Parathyroid adenoma (tissue), 2 donors: ENCODE results near the gene WDR81.

Source experiments
- H2AFZ ChIP-seq: fragments of 300-600 bp; sonication (generic); one replicate; pipeline ENCODE4 v1.7.0; 2017; ENCODE audit warnings: antibody characterized with exemption, mild to moderate bottlenecking
- H3K27ac ChIP-seq: fragments of 300-600 bp; sonication (generic); one replicate; pipeline ENCODE4 v1.7.0; 2017
- H3K27me3 ChIP-seq: fragments of 300-600 bp; sonication (generic); one replicate; pipeline ENCODE4 v1.7.0; 2017; ENCODE audit warnings: low read length; ENCODE audit not compliant: control insufficient read depth, insufficient read depth
- H3K36me3 ChIP-seq: fragments of 300-600 bp; sonication (generic); one replicate; pipeline ENCODE4 v1.7.0; 2017; ENCODE audit warnings: low read length; ENCODE audit not compliant: control insufficient read depth, insufficient read depth
- H3K4me1 ChIP-seq: fragments of 300-600 bp; sonication (generic); one replicate; pipeline ENCODE4 v1.7.0; 2017; ENCODE audit warnings: control low read depth
- H3K4me2 ChIP-seq: fragments of 300-600 bp; sonication (generic); one replicate; pipeline ENCODE4 v1.7.0; 2017; ENCODE audit warnings: low read length
- H3K4me3 ChIP-seq: fragments of 300-600 bp; sonication (generic); one replicate; pipeline ENCODE4 v1.7.0; 2017; ENCODE audit warnings: low read depth, low read length
- H3K79me2 ChIP-seq: fragments of 300-600 bp; sonication (generic); one replicate; pipeline ENCODE4 v1.7.0; 2017; ENCODE audit warnings: control low read depth
- H3K9ac ChIP-seq: fragments of 300-600 bp; sonication (generic); one replicate; pipeline ENCODE4 v1.7.0; 2017; ENCODE audit warnings: mild to moderate bottlenecking
- H3K9me3 ChIP-seq: fragments of 300-600 bp; sonication (generic); one replicate; pipeline ENCODE4 v1.7.0; 2017; ENCODE audit warnings: low read length; ENCODE audit not compliant: control insufficient read depth
- TF ChIP-seq, protein P1 (sequence below): fragments of 300-600 bp; sonication (generic); IDR thresholded peaks from one replicate; pipeline ENCODE4 v1.7.0; 2017; ENCODE audit warnings: antibody characterized with exemption, mild to moderate bottlenecking
- donor health status: primary hyperparathyroidism.

Gene WDR81

GRCh38 chr17:1709403-1709951, 15.0 kb upstream of the WDR81 start:
- H3K79me2 ChIP-seq: peaks cover 6% of the 10 kb centered on the region
- no peaks in the 10 kb centered on the region for H3K36me3 ChIP-seq
- H2AFZ ChIP-seq: peak overlapping the region; percentile 94
- no peaks in the 10 kb centered on the region for H3K9me3 ChIP-seq
- peak overlapping the region; percentile 97 for H3K4me2 ChIP-seq
- peaks cover 9% of the 10 kb centered on the region for H3K4me1 ChIP-seq
- no peak overlapping the region for H3K4me3 ChIP-seq
- no peak overlapping the region for H3K27ac ChIP-seq
- H3K9ac ChIP-seq: no peak overlapping the region
- H3K27me3 ChIP-seq: no peaks in the 10 kb centered on the region
- TF ChIP-seq, protein P1, sequence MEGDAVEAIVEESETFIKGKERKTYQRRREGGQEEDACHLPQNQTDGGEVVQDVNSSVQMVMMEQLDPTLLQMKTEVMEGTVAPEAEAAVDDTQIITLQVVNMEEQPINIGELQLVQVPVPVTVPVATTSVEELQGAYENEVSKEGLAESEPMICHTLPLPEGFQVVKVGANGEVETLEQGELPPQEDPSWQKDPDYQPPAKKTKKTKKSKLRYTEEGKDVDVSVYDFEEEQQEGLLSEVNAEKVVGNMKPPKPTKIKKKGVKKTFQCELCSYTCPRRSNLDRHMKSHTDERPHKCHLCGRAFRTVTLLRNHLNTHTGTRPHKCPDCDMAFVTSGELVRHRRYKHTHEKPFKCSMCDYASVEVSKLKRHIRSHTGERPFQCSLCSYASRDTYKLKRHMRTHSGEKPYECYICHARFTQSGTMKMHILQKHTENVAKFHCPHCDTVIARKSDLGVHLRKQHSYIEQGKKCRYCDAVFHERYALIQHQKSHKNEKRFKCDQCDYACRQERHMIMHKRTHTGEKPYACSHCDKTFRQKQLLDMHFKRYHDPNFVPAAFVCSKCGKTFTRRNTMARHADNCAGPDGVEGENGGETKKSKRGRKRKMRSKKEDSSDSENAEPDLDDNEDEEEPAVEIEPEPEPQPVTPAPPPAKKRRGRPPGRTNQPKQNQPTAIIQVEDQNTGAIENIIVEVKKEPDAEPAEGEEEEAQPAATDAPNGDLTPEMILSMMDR: no peak

DNA sequence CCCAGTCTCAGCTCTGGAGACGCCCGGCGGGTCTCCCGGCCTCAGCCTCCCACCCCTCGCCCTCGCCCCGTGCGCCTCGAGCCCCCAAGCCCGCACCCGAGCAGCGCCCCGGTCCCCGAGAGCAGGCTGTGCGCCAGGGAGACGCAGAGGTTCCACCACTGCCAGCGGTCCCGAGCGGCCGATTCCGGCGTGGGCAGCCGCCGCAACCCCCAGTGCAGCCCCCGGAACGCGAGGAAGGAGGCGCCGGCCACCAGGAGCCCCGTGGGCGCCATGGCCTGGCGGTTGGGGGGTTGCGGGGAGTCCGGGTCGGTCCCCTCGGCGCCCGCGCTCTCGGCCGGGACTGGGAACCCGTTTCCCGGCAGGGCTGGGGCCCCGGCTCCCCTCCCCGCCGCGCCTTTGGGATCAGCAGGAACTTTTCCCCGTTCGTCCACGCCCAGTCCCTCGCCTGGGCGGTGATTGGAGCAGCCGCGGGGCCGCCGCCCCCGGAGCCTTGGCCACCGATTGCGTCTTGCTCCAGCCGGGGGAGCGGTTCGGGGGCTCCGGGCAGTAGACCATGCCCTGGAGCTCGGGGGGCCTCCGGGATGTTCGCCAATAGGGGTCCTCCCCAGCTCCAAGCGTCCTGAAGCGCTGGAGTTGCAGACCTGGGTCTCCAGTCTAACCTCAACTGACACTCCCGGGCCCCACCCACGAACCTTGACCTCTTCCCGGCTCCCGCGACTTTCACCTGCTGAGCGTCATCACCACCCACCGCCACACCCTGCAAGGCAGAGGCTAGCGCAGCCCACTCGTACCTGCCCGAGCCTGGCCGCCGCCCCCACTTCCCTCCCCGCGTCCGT, 14.3 kb upstream of the WDR81 start, which contains the start of gene TLCD2:
Gene TLCD2 (minus strand): TSS at position 407 of the 836 bp plus-strand sequence. CDS start 135 bp downstream, at position 272.
- Histone ChIP-seq H3K4me1 (peaks cover 15% of the 10 kb centered on the region), H3K9ac (peak within 1 kb of the TSS; percentile 68), H3K9me3 (no peaks in the 10 kb centered on the region), H3K4me2 (peak within 1 kb of the TSS; percentile 97), H3K27ac (peak within 1 kb of the TSS; percentile 22), H3K27me3 (no peaks in the 10 kb centered on the region), H3K4me3 (peak within 1 kb of the TSS; percentile 63), H2AFZ (peak within 1 kb of the TSS; percentile 94), H3K36me3 (no peaks in the 10 kb centered on the region), H3K79me2 (peaks cover 8% of the 10 kb centered on the region)
- TF ChIP-seq, protein P1: peak; percentile 11

- H3K9ac ChIP-seq: no peak overlapping the region
Observed at GRCh38 chr17:1710807-1711553, 13.5 kb upstream of the WDR81 start.

DNA sequence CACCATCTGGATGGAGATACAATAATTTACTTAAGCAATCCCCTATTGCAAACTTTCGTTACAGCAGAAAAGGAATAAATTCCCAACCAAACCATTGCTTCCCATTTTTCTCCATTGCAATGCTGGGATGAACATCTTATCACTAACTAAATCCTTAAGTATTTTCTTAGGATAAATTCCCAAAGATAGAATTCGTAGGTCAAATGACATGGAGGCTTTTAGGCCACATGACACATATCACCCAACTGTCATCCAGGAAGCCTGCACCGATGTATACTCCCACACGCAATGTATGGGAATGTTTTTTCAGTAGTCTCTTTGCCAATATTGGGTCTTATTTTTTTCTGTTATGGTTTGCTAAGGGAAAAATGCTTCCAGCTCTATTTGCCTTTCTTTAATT, 12.7 kb upstream of the WDR81 start:
- no peak overlapping the region for H2AFZ ChIP-seq
- no peaks in the 10 kb centered on the region for H3K36me3 ChIP-seq
- H3K9ac ChIP-seq: no peak overlapping the region
- no peak overlapping the region for H3K4me3 ChIP-seq
- H3K79me2 ChIP-seq: peaks cover 8% of the 10 kb centered on the region
- TF ChIP-seq, protein P1: no peak
- peaks cover 15% of the 10 kb centered on the region for H3K4me1 ChIP-seq
- no peak overlapping the region for H3K27ac ChIP-seq
- H3K4me2 ChIP-seq: no peak overlapping the region
- H3K27me3 ChIP-seq: no peaks in the 10 kb centered on the region
- no peaks in the 10 kb centered on the region for H3K9me3 ChIP-seq

More at GRCh38 chr17:1710807-1711553, 13.5 kb upstream of the WDR81 start:
- no peaks in the 10 kb centered on the region for H3K27me3 ChIP-seq
- H3K27ac ChIP-seq: peak overlapping the region; percentile 22
- H3K4me3 ChIP-seq: peak overlapping the region; percentile 63
- peak overlapping the region; percentile 94 for H2AFZ ChIP-seq
- H3K9me3 ChIP-seq: no peaks in the 10 kb centered on the region
- H3K4me1 ChIP-seq: peaks cover 15% of the 10 kb centered on the region
- TF ChIP-seq, protein P1: no peak
- H3K79me2 ChIP-seq: peaks cover 8% of the 10 kb centered on the region
- H3K36me3 ChIP-seq: no peaks in the 10 kb centered on the region
- peak overlapping the region; percentile 97 for H3K4me2 ChIP-seq
